HG03520 (cell line): ENCODE measurements around the gene OPRM1.
"Not testable (repeated sequence)": the region's sequence is repeated elsewhere in the genome, so short reads cannot be mapped to it uniquely, and the experiment has no call there.

ENCODE experiments used
- ATAC-seq: cut with Tn5 transposase; IDR thresholded peaks from one replicate; pipeline ENCODE4 v1.9.1; 2021; ENCODE audit warnings: mild to moderate bottlenecking, moderate library complexity; ENCODE audit not compliant: unreplicated experiment

Gene OPRM1

GRCh38 chr6:154201688-154202087 lies 162.6 kb downstream of the OPRM1 start:
- not testable (repeated sequence) for ATAC-seq

- ATAC-seq = no peak
Measured at GRCh38 chr6:154202339-154202738, 163.3 kb downstream of the OPRM1 start.

DNA sequence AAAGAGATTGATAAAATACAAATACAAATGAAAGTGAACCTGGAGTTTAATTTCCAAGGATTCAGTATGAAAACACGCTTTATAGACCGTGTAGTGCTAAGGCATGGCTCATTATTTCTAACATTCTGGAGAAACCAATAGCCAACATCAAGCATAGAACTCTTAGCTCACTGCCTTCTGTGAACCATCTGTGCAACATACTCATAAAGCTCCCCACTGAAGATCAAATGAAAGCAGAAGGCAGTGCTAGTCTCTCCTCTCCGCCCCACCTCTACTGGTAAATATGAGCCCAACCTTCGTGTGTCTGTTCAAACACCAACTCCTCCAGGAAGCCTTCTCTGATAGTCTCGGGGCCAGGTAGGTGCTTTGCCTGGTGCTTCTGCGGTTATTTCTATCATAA lies 163.9 kb downstream of the OPRM1 start:
- no peak for ATAC-seq

DNA sequence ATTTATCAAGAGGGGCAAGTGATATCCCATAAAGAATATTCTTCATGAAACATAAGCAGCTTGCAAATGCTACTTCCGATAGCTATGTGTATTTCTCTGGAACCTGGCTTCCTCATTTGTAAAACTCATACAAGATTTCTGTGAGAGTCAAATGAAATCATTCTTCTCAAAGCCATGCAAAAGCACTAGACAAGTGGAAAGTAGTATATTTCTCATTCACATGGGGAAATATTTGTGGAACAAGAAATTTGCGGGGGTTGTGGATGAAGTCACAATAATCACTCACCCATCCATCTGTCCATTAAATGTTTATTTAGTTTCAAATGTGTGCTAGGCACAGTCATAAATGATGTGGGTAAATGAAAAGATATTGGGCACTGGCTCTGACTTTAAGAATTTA lies 167.1 kb downstream of the OPRM1 start:
- ATAC-seq = no peak

- no peak for ATAC-seq
Measured at GRCh38 chr6:154206996-154207395, 168.0 kb downstream of the OPRM1 start.

DNA sequence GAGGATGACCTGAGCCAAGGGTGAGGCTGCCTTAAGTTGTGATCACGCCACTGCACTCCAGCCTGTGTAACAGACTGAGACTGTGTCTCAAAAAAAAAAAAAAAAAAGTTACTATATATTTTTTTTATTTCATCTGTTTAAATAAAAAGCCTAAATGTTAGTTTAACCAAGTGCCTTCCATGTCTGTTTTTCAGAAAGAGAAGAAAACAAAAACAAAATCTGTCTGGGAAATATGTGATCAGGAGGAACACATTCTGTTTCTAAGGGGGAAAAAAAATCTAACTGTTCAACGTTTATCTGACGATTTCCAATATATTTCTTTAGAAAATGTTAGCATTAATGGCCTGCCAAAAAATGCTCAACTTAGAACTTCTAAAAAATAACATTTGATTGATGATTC lies 170.5 kb downstream of the OPRM1 start:
- ATAC-seq = no peak

DNA sequence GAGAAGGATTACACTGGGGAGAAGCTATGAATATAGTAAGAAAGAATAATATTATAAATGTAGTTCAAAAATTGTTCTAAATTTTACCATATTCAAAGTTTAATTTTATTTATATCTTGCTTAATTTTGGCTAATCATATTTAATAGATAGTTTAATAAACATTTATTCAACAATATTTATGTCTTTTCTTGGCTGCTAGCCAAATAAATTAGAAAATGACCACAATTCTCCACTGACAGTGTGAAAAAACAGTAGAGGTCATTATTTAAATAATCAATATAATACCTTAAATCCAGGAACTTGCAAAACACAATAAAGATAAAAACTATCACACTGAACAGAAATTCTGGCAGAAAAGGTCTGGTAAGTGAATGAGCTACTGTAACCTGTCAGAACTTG lies 171.6 kb downstream of the OPRM1 start:
- no peak for ATAC-seq

DNA sequence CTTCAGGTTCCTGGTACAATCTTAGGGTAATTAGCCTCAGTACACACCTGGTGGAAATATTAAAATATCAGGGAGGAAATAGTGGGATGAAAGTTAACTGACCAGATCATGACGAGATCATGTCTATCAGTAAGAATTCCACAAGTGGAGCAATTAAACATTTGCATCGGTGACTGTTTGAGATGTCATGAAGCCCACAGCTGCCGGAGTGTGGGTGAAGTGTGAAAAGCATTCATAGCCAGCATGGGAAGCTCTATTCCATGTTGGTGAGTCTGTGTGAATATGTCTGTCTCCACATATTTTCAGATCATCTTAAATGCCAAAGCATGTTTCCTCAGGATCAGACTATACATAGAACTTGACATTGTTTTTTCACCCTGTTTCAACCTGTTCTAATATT lies 174.7 kb downstream of the OPRM1 start:
- no peak for ATAC-seq

DNA sequence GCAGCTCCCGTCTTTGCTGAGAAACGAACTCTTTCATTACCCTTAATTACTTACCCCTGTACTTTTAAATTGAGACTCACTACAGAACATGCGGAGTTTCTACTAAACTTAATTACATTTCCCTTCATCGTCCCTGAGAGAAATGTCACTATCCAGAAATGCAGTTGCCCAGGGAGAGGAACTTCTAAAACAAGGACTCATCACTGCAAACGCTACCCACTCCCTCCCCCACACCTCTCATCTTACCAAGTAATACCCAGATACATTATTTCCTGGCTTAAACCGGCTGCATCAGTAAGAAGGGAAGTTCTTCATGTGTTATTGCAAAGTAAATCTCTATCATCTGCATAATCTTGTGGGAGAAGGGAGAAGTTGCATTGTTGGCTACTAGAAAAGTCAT lies 179.3 kb downstream of the OPRM1 start:
- ATAC-seq = no peak

DNA sequence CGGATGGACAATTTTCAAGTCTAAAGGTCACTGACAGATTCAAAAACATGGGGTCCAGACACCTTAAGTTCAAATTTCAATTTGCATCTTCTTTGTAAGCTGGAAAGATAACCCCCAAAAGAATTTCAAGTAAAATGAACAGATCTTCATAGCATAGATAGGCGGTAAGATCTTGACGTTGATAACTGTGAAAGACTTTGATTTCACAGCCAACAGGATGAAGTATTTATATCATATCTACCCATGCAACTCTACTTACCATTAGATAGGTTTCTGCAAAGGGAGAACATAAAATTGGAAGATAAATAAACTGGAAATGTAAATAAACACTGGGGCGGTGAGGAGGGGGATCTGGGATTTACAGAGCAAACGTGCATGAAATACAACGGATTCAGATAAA lies 179.7 kb downstream of the OPRM1 start:
- ATAC-seq = no peak

DNA sequence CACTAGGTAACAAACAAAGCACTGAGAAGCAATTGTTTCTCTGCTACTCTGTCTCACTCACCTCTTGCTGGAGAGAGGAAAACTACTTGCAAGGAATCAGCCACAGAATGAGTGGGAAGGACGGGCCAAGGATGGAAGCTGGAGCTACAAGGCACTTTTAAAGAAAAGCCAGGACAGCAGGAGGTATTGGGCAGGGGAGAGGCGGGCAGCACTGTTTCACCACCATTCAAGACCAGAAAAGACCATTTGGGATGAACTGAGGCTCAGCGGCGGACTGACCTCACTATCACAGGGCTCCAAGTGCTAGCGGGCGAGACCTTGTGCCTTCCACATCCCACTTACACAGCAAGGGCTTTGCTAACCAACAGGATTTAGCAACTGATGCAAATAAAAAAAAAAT lies 180.2 kb downstream of the OPRM1 start:
- no peak for ATAC-seq

DNA sequence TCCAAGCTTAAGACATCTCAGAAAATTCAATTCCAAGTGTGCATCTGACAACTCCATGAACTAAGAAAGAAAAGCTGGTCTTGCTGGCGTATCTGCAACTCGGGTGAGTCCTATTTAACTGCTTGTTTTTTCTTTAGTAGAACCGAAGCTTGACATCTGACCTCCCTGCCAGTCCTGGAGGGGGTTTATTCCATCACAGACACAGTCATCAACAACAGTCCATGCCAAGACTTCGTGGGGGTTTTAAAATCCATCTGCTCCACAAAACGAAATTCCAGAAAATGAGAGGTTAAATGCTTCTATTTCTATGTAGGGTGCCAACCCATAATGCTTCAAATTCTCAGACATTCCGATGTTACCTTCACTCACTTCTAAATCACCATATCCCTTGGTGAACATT lies 183.7 kb downstream of the OPRM1 start:
- no peak for ATAC-seq

GRCh38 chr6:154223296-154223695 lies 184.3 kb downstream of the OPRM1 start:
- ATAC-seq = no peak

GRCh38 chr6:154226461-154226860 lies 187.4 kb downstream of the OPRM1 start:
- no peak for ATAC-seq

GRCh38 chr6:154227862-154228520 lies 189.0 kb downstream of the OPRM1 start:
- no peak for ATAC-seq

GRCh38 chr6:154228521-154228905 lies 189.5 kb downstream of the OPRM1 start:
- ATAC-seq = no peak

DNA sequence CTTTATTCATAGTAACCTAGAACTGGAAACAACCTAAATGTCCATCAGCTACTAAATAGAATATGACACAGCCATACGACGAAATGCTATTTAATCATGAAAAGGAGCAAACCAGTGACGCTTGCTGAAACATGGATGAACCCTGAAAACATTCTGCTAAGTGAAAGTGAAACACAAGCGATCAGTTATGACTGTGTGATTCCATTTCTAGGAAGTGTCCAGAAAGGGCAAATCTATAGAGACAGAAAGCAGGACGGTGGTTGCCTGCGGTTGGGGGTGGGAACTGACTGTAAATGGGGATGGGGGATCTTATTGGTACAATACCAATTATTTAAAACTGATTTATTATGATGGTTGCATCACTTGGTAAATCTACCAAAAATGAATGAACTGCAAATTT lies 190.7 kb downstream of the OPRM1 start:
- ATAC-seq = peak; percentile 82

DNA sequence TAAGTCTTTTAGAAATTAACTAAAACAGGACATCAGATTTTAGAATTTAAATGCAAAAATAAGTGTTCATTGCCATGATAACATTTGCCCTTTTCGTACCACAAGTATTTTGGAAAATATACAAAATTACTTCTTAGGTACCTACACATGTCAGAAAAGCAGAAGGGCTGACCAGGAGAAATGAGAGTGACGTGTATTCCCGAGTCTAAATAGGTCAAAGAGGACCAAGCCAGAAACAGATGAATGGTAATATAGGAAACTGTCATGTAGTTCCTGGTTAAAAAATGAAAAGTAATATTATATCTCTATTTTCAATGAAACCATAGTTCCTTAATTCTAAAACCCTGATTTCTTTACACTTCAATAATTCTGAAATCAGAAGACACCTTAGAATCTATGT lies 191.4 kb downstream of the OPRM1 start:
- ATAC-seq = no peak

DNA sequence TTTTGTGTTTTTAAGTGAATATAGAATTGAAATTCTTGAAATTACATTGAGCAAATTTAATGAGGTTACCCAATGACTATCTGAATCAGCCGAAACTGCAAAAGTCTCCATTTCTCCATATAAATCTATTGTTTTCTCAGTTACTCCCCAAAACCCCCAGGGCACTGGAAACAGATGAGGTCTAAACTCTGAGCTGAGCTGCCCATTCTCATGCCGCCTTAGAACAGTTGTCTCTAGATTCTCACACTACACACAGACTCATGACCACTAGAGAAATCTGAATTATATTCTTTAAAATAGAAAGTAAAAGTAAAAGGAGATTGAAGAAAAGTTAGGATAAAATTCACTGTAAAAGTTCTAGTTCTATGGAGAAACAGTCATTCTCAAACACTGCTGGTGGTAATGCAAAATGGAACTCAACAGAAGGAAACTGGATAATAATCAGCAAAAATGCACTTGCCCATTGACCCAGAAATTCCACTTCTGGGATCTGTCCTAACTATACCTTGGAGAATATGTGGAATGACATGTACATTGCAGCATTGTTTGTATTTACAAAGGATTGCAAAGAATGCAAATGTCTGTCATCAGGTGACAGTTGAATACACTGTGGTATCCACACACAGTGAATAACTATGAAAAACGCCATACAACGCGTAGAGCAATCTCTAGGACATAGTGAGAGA lies 192.0 kb downstream of the OPRM1 start:
- no peak for ATAC-seq

GRCh38 chr6:154232013-154232910 lies 193.2 kb downstream of the OPRM1 start:
- ATAC-seq = no peak

GRCh38 chr6:154233383-154233782 lies 194.3 kb downstream of the OPRM1 start:
- no peak for ATAC-seq
